Measurements from ENCODE around the gene RALGDS.

- no peak for TF ChIP-seq CTCF (optimal IDR thresholded peaks at IDR 0.05 in 1 of 3, IDR thresholded peaks at IDR 0.05 in 1 of 3, conservative IDR thresholded peaks at IDR 0.05 in 1 of 3; ENCODE audit: extremely low read depth in 1 of 3, insufficient read depth in 2 of 3, low read length in 3 of 3)
- TF ChIP-seq EZH2 (IDR thresholded peaks at IDR 0.05; ENCODE audit: low read length): no peak
Measured at GRCh38 chr9:133103987-133104505, 17.0 kb downstream of the RALGDS start.
